Stomach (tissue), 9 donors: ENCODE results near the gene SPRR2G. TPM values are rescaled to one million over a fixed set of nuclear protein-coding genes. Genes with fewer than 3 reads are reported as not detected.

ENCODE experiments used
- DNase-seq, 2 donors: peaks; one replicate each; pipeline versions ENCODE4 v3.0.0 to v3.0.0-alpha.2; 2013 to 2019
- H3K27ac ChIP-seq, 5 donors: fragments of 200-600 bp in 4 of 5; sonication (generic) in 4 of 5; one replicate each; pipeline ENCODE4 v1.5.1; 2013 to 2019; ENCODE audit warnings: mild to moderate bottlenecking in 1 of 5, moderate library complexity in 1 of 5
- H3K27me3 ChIP-seq, 3 donors: fragments of 200-600 bp; sonication (generic); one replicate each; pipeline ENCODE4 v1.5.1; 2017 to 2019; ENCODE audit warnings: mixed run types in 1 of 3
- H3K36me3 ChIP-seq, 4 donors: fragments of 200-600 bp; sonication (generic); 1 replicate in 3 of 4; 2 replicates in 1 of 4; pipeline ENCODE4 v1.5.1; 2016 to 2019
- H3K4me1 ChIP-seq, 4 donors: fragments of 200-600 bp; sonication (generic); one replicate each; pipeline ENCODE4 v1.5.1; 2016 to 2019
- H3K4me3 ChIP-seq, 4 donors: fragments of 200-600 bp; sonication (generic) in 3 of 4; one replicate each; pipeline ENCODE4 v1.5.1; 2016 to 2019; ENCODE audit warnings: mild to moderate bottlenecking in 1 of 4
- H3K9me3 ChIP-seq, 4 donors: fragments of 200-600 bp; sonication (generic); one replicate each; pipeline ENCODE4 v1.5.1; 2016 to 2019
- EP300 ChIP-seq: sonication (generic); formaldehyde crosslinking; IDR thresholded peaks from one replicate; pipeline ENCODE4 v1.6.1; 2017; ENCODE audit warnings: antibody characterized with exemption
- POLR2A ChIP-seq, 4 donors: fragments of 450-650 bp; IDR thresholded peaks; one replicate each; pipeline ENCODE4 v1.6.1; 2016; ENCODE audit warnings: antibody characterized with exemption in 4 of 4, control low read depth in 2 of 4, mild to moderate bottlenecking in 1 of 4, moderate library complexity in 1 of 4
- POLR2AphosphoS5 ChIP-seq, 3 donors: sonication (generic); formaldehyde crosslinking; IDR thresholded peaks; one replicate each; pipeline ENCODE4 v1.6.1; 2016; ENCODE audit warnings: antibody characterized with exemption in 3 of 3
- WGBS, 5 donors: extraction: QIAGEN DNeasy Blood & Tissue Kit in 3 of 5; methylation state at CpG; one replicate each; pipeline versions ENCODE4 v1.1.5 to v1.1.7; 2013 to 2018; 5-methylcytosine and 5-hydroxymethylcytosine counted together
- intact Hi-C: fragments of 100-400 bp; cut with DNase I; formaldehyde crosslinking; loops from one replicate; pipeline ENCODE4 v1.15.1; 2023; ENCODE audit warnings: low total_unique reads
- polyA plus RNA-seq, 3 donors: library from polyadenylated mRNA; stranded (reverse); fragments of 200-250 nt; gene quantifications; one replicate each; pipeline ENCODE4 v1.2.3, GENCODE V29; 2013
- total RNA-seq, 5 donors: library from RNA; depleted of rRNA; stranded (reverse); fragments of >200 nt; gene quantifications; one replicate each; pipeline versions ENCODE4 v1.1.0 to v1.2.3, GENCODE V29; 2014 to 2016
- TF ChIP-seq, protein P1 (sequence below), 7 experiments: fragments of 450-650 bp in 4 of 7; fragments of 200-600 bp in 3 of 7; sonication (generic) in 3 of 7; IDR thresholded peaks; one replicate each; pipeline ENCODE4 v1.5.1; 2016 to 2019; ENCODE audit warnings: antibody characterized with exemption in 7 of 7, control low read depth in 2 of 7, mild to moderate bottlenecking in 1 of 7
- donor health status: healthy with polysubstance abuse.
- donor health status: Bipolar disorder and iron deficiency.
- donor health status: healthy.

The SPRR2G gene
- total and polyA plus RNA-seq, 8 donors, result 0.75 TPM; not detected in 7

DNA sequence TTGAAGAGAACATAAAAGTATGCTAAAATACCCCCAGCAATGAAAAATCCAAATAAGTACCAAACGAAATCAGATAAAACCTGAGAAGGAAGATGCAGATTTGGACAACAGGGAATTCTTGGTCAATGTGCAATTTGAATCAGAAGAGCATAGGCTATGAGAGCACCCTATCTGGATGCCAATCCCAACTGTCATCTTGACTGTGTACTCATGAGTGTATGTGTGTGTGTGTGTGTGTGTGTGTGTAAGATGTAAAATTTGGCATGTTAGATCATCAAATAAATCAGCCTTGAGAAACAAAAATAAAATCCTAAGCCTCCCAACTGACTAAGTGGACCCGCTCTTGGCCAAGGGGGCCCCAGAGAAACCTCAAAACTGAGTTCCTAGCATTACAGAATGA lies 18.0 kb upstream of the SPRR2G start:
- Histone ChIP-seq H3K27ac (no peak overlapping the region), H3K4me1 (no peaks in the 10 kb centered on the region), H3K27me3 (peaks cover 0 to 3% (median 0%) of the 10 kb centered on the region in 3 donors), H3K4me3 (no peak overlapping the region), H3K9me3 (no peaks in the 10 kb centered on the region), H3K36me3 (no peaks in the 10 kb centered on the region)
- 73 to 80% (median 77%) methylated on average over 2 of the region's 2 CpGs for WGBS, 5 donors
- TF ChIP-seq EP300 (no peak), POLR2AphosphoS5 (IDR thresholded peaks at IDR 0.05) (no peak), POLR2A (IDR thresholded peaks at IDR 0.05) (no peak)
- DNase-seq, result no peak
- intact Hi-C loops, result no loop called here

DNA sequence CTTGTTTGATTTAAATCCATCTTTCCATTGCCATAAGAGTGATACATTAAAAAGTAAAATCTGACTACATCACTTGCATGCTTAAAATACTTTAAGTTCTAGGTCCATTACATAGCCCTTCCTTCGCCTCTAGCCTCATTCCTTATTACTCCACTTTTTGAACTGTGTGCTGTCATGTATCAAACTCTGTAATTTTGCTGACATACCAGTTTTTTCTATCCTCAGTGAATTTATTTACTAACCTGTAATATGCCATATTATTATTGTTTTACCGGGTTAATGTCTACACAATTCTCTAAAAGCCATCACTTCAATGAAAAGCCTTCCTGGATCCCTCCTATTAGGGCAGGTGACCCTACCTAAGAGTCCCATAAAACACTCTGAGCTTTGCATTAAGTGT lies 4.9 kb upstream of the SPRR2G start:
- H3K36me3 ChIP-seq, result no peaks in the 10 kb centered on the region
- H3K4me3 ChIP-seq, result no peak overlapping the region
- TF ChIP-seq, protein P1, sequence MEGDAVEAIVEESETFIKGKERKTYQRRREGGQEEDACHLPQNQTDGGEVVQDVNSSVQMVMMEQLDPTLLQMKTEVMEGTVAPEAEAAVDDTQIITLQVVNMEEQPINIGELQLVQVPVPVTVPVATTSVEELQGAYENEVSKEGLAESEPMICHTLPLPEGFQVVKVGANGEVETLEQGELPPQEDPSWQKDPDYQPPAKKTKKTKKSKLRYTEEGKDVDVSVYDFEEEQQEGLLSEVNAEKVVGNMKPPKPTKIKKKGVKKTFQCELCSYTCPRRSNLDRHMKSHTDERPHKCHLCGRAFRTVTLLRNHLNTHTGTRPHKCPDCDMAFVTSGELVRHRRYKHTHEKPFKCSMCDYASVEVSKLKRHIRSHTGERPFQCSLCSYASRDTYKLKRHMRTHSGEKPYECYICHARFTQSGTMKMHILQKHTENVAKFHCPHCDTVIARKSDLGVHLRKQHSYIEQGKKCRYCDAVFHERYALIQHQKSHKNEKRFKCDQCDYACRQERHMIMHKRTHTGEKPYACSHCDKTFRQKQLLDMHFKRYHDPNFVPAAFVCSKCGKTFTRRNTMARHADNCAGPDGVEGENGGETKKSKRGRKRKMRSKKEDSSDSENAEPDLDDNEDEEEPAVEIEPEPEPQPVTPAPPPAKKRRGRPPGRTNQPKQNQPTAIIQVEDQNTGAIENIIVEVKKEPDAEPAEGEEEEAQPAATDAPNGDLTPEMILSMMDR (IDR thresholded peaks at IDR 0.05), result no peak
- 80 to 96% (median 89%) methylated on average over 2 of the region's 2 CpGs for WGBS, 5 donors
- DNase-seq, result no peak
- intact Hi-C loops, result no loop called here
- H3K27ac ChIP-seq, result no peak overlapping the region
- H3K27me3 ChIP-seq, result no peaks in the 10 kb centered on the region
- H3K9me3 ChIP-seq, result peaks cover 0 to 20% (median 14%) of the 10 kb centered on the region in 4 donors
- H3K4me1 ChIP-seq, result no peaks in the 10 kb centered on the region

DNA sequence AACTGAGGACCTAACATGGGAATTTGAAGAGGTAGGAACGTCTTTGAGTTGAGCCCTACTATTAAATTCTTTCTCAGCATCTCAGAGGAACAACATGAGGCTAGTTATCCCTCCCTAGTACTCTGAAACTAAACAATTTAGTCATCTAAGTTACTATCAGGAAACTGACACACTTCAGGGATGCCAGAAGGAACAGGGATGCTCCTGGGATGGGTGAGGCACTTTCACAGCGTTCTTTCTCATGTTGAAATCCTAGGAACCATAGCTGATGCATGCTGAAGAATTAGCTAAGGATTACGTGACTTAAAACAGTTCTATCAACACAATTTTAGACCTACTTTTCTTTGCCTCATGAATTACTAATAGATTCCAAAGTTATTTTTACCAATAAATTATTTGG lies 1.8 kb upstream of the SPRR2G start:
- Histone ChIP-seq H3K36me3 (no peaks in the 10 kb centered on the region), H3K4me3 (no peak overlapping the region), H3K27ac (no peak overlapping the region), H3K9me3 (peaks cover 0 to under 1% (median 0%) of the 10 kb centered on the region in 4 donors), H3K4me1 (no peaks in the 10 kb centered on the region), H3K27me3 (no peaks in the 10 kb centered on the region)
- TF ChIP-seq EP300 (no peak), POLR2A (IDR thresholded peaks at IDR 0.05) (no peak), POLR2AphosphoS5 (IDR thresholded peaks at IDR 0.05) (no peak)
- TF ChIP-seq, protein P1 (IDR thresholded peaks at IDR 0.05), result no peak
- intact Hi-C loops, result no loop called here
- DNase-seq, result no peak
- WGBS, 5 donors, result 75 to 81% (median 80%) methylated on average over 3 of the region's 3 CpGs

DNA sequence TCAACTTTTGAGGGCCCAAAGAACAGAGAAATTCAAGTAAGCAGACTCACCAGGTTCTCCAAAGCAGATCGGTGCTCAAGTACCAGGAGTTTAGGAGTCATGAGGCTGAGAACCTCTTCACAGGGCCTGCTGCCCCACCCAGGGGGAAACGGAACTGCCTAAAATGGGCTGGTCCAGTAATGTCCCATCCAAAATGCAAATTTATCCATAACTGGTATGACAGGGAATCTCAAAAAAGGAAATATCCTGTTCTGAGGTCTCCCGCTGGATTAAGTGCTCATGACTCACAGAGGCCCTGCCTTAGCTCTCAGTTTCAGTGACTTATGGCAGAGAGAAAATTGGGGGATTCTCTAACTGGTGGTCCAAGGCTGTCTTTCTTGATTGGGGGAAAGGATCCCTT lies 9.3 kb downstream of the SPRR2G start:
- no peak for TF ChIP-seq POLR2A (IDR thresholded peaks at IDR 0.05)
- TF ChIP-seq EP300, result no peak
- TF ChIP-seq POLR2AphosphoS5 (IDR thresholded peaks at IDR 0.05), result no peak
- TF ChIP-seq, protein P1 (IDR thresholded peaks at IDR 0.05), result no peak
- no peak overlapping the region for H3K27ac ChIP-seq
- DNase-seq, result no peak
- no peaks in the 10 kb centered on the region for H3K27me3 ChIP-seq
- 82 to 96% (median 91%) methylated on average over 3 of the region's 3 CpGs for WGBS, 5 donors
- H3K4me3 ChIP-seq, result no peak overlapping the region
- no peaks in the 10 kb centered on the region for H3K4me1 ChIP-seq
- H3K9me3 ChIP-seq, result no peaks in the 10 kb centered on the region
- intact Hi-C loops, result no loop called here
- H3K36me3 ChIP-seq, result no peaks in the 10 kb centered on the region

DNA sequence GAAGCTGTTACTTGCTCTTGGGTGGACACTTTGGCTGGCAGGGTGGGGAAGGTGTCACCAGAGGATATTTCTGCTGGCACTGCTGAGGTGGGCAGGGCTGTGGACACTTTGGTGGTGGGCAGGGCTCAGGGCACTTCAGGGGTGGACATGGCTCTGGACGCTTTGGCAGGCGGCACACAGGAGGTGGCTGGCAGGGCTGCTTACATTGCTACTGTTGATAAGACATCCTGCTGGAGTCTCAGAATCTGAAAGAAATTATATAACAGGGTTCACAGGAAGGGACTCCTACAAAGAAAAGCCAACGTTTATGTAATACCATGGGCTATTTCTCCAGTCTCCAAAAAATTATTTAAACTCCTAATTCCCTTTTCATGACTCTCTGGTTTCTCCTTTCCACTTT lies 10.2 kb downstream of the SPRR2G start:
- Histone ChIP-seq H3K4me3 (no peak overlapping the region), H3K9me3 (no peaks in the 10 kb centered on the region), H3K4me1 (no peaks in the 10 kb centered on the region), H3K27ac (no peak overlapping the region), H3K27me3 (no peaks in the 10 kb centered on the region), H3K36me3 (no peaks in the 10 kb centered on the region)
- DNase-seq, result peak in 1 of 2 donors; percentile 32
- intact Hi-C loops, result no loop called here
- WGBS, 5 donors, result 16 to 43% (median 31%) methylated on average over 3 of the region's 3 CpGs
- TF ChIP-seq POLR2A (IDR thresholded peaks at IDR 0.05), result no peak
- TF ChIP-seq, protein P1 (IDR thresholded peaks at IDR 0.05), result no peak
- TF ChIP-seq EP300, result no peak
- TF ChIP-seq POLR2AphosphoS5 (IDR thresholded peaks at IDR 0.05), result no peak
